Hepatocyte (in vitro differentiated cells): ENCODE measurements around the gene SIRT6. TPM values are rescaled to one million over a fixed set of nuclear protein-coding genes. Genes with fewer than 3 reads are reported as not detected.

Experiments
- DNase-seq: peaks from one replicate; pipeline ENCODE4 v3.0.0-alpha.2; 2016; ENCODE audit warnings: low spot score
- H2AFZ ChIP-seq: fragments of 200-600 bp; sonication (generic); 2 replicates; pipeline ENCODE4 v1.6.0; 2016; ENCODE audit warnings: antibody characterized with exemption, mild to moderate bottlenecking
- H3K27ac ChIP-seq: fragments of 200-600 bp; sonication (generic); 2 replicates; pipeline ENCODE4 v1.5.1; 2016; ENCODE audit warnings: mild to moderate bottlenecking
- H3K27me3 ChIP-seq: fragments of 200-600 bp; sonication (generic); 2 replicates; pipeline ENCODE4 v1.6.1; 2016
- H3K36me3 ChIP-seq: fragments of 200-600 bp; sonication (generic); replicated peaks from 2 replicates; pipeline ENCODE4 v1.5.1; 2016; ENCODE audit warnings: low read depth; ENCODE audit not compliant: insufficient read depth
- H3K4me1 ChIP-seq: fragments of 200-600 bp; sonication (generic); 2 replicates; pipeline ENCODE4 v1.5.1; 2016; ENCODE audit warnings: mild to moderate bottlenecking, moderate library complexity; ENCODE audit not compliant: insufficient read depth
- H3K4me2 ChIP-seq: fragments of 200-600 bp; sonication (generic); 2 replicates; pipeline ENCODE4 v1.6.0; 2016
- H3K4me3 ChIP-seq: fragments of 200-600 bp; sonication (generic); 2 replicates; pipeline ENCODE4 v1.5.1; 2016; ENCODE audit warnings: mild to moderate bottlenecking
- H3K79me2 ChIP-seq: fragments of 200-600 bp; sonication (generic); 2 replicates; pipeline ENCODE4 v1.6.0; 2017; ENCODE audit warnings: mild to moderate bottlenecking
- H3K9me2 ChIP-seq: fragments of 200-600 bp; sonication (generic); replicated peaks from 2 replicates; pipeline ENCODE4 v1.6.0; 2017; ENCODE audit warnings: mild to moderate bottlenecking; ENCODE audit not compliant: insufficient read depth
- H3K9me3 ChIP-seq: fragments of 200-600 bp; sonication (generic); 2 replicates; pipeline ENCODE4 v1.5.1; 2016; ENCODE audit warnings: low read depth, mild to moderate bottlenecking
- H4K20me1 ChIP-seq: fragments of 200-600 bp; sonication (generic); 2 replicates; pipeline ENCODE4 v1.6.0; 2016; ENCODE audit warnings: mild to moderate bottlenecking; ENCODE audit not compliant: insufficient read depth, poor library complexity, severe bottlenecking
- CTCF ChIP-seq: fragments of 200-600 bp; sonication (generic); IDR thresholded peaks from 2 replicates; pipeline ENCODE4 v1.5.1; 2016; ENCODE audit warnings: antibody characterized with exemption, mild to moderate bottlenecking; ENCODE audit not compliant: poor library complexity
- EZH2 ChIP-seq: fragments of 200-600 bp; sonication (generic); IDR thresholded peaks from 2 replicates; pipeline ENCODE4 v1.6.1; 2016; ENCODE audit warnings: antibody characterized with exemption, mild to moderate bottlenecking, borderline replicate concordance
- EZH2phosphoT487 ChIP-seq: fragments of 200-600 bp; sonication (generic); IDR thresholded peaks from one replicate; pipeline ENCODE4 v1.6.1; 2018; ENCODE audit warnings: antibody characterized with exemption, mild to moderate bottlenecking, low read depth, moderate library complexity; ENCODE audit not compliant: unreplicated experiment, severe bottlenecking
- WGBS: methylation state at CpG from one replicate; pipeline ENCODE4 v1.1.6; 2016; ENCODE audit warnings: low lambda C conversion rate; ENCODE audit errors: missing lambda C conversion rate; 5-methylcytosine and 5-hydroxymethylcytosine counted together
- polyA plus RNA-seq: library from polyadenylated mRNA; unstranded; fragments of >200 nt; fragmentation: Nextera tagmentation; extraction: Ambion mirVana; gene quantifications from 2 replicates; pipeline ENCODE4 v1.2.1, GENCODE V29; 2016
- total RNA-seq: library from RNA; depleted of rRNA; stranded (reverse); fragments of >200 nt; gene quantifications from 2 replicates; pipeline ENCODE4 v1.2.3, GENCODE V29; 2014

SIRT6 gene
- total and polyA plus RNA-seq, 2 experiments from 2014 or later = 9.9 to 15.7 TPM

GRCh38 chr19:4183967-4184717, 1.8 kb upstream of the SIRT6 start:
- TF ChIP-seq EZH2phosphoT487 (no peak), EZH2 (no peak), CTCF (no peak)
- no peak overlapping the region for H3K4me3 ChIP-seq
- no peaks in the 10 kb centered on the region for H3K36me3 ChIP-seq
- no peak overlapping the region for H3K27ac ChIP-seq
- peaks cover 4% of the 10 kb centered on the region for H3K4me1 ChIP-seq
- WGBS = 70% methylated on average over 23 of the region's 23 CpGs
- no peaks in the 10 kb centered on the region for H3K9me3 ChIP-seq
- no peak overlapping the region for H2AFZ ChIP-seq
- H4K20me1 ChIP-seq = no peaks in the 10 kb centered on the region
- peaks cover 19% of the 10 kb centered on the region for H3K79me2 ChIP-seq
- H3K9me2 ChIP-seq = no peaks in the 10 kb centered on the region
- H3K27me3 ChIP-seq = no peaks in the 10 kb centered on the region
- no peak overlapping the region for H3K4me2 ChIP-seq
- DNase-seq = no peak

DNA sequence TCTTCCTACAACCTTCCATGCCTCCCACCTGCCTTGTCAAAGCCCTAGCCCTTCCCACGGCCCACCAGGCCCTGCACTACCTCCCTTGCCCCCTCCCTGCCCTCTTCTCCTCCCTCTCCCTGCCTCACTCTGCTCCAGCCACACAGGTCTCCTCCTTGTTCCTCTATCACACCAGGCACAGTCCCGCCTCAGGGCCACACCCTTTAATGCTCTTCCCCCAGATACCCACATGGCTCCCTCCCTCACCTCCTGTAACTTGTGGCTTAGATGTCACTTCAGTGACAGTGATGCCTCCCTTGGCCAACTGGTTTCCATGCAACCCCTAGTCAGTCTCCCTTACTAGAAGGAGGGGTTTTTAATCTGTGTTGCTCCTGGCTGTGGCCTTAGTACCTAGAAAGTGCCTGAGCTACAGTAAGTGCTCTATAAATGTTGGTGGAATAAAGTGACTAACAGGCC, 1.3 kb downstream of the SIRT6 start:
- H4K20me1 ChIP-seq = no peaks in the 10 kb centered on the region
- H3K4me3 ChIP-seq = no peak overlapping the region
- no peaks in the 10 kb centered on the region for H3K36me3 ChIP-seq
- H2AFZ ChIP-seq = no peak overlapping the region
- DNase-seq = no peak
- WGBS = 90% methylated on average over 2 of the region's 2 CpGs
- H3K9me3 ChIP-seq = no peaks in the 10 kb centered on the region
- H3K79me2 ChIP-seq = peaks cover 19% of the 10 kb centered on the region
- H3K4me1 ChIP-seq = peaks cover 4% of the 10 kb centered on the region
- TF ChIP-seq CTCF (no peak), EZH2phosphoT487 (no peak), EZH2 (no peak)
- no peaks in the 10 kb centered on the region for H3K9me2 ChIP-seq
- H3K27ac ChIP-seq = peak overlapping the region; percentile 12
- H3K4me2 ChIP-seq = peak overlapping the region; percentile 92
- H3K27me3 ChIP-seq = no peaks in the 10 kb centered on the region

GRCh38 chr19:4178990-4179389, 3.4 kb downstream of the SIRT6 start:
- no peak overlapping the region for H3K4me2 ChIP-seq
- TF ChIP-seq EZH2phosphoT487 = no peak
- TF ChIP-seq CTCF = no peak
- no peak for TF ChIP-seq EZH2
- 97% methylated on average over 18 of the region's 18 CpGs for WGBS
- H3K4me3 ChIP-seq = no peak overlapping the region
- H3K27me3 ChIP-seq = no peaks in the 10 kb centered on the region
- no peaks in the 10 kb centered on the region for H3K9me3 ChIP-seq
- no peak overlapping the region for H3K27ac ChIP-seq
- H3K36me3 ChIP-seq = no peaks in the 10 kb centered on the region
- H2AFZ ChIP-seq = no peak overlapping the region
- H4K20me1 ChIP-seq = no peaks in the 10 kb centered on the region
- DNase-seq = no peak
- peaks cover 19% of the 10 kb centered on the region for H3K79me2 ChIP-seq
- H3K9me2 ChIP-seq = no peaks in the 10 kb centered on the region
- H3K4me1 ChIP-seq = peaks cover 4% of the 10 kb centered on the region
